KOPT-K1 (cell line): ENCODE data around the gene CD8B.

Experiments used
- H3K27ac ChIP-seq: fragments of 200-600 bp; sonication (generic); 2 replicates; pipeline ENCODE4 v1.5.1; 2016; ENCODE audit warnings: antibody characterized with exemption, mild to moderate bottlenecking, low read depth, low read length; ENCODE audit not compliant: poor library complexity, severe bottlenecking
- H3K36me3 ChIP-seq: fragments of 200-600 bp; sonication (generic); 2 replicates; pipeline ENCODE4 v1.5.1; 2017; ENCODE audit warnings: antibody characterized with exemption, mild to moderate bottlenecking, low read length, moderate library complexity; ENCODE audit not compliant: insufficient read depth
- H3K9me3 ChIP-seq: fragments of 200-600 bp; sonication (generic); 2 replicates; pipeline ENCODE4 v1.5.1; 2017; ENCODE audit warnings: antibody characterized with exemption, low read length, mild to moderate bottlenecking; ENCODE audit not compliant: insufficient read depth, poor library complexity, severe bottlenecking

The CD8B gene

GRCh38 chr2:86776532-86776931 lies 85.2 kb downstream of the CD8B start:
- H3K9me3 ChIP-seq = no peaks in the 10 kb centered on the region
- peaks cover 59% of the 10 kb centered on the region for H3K36me3 ChIP-seq
- H3K27ac ChIP-seq = no peak overlapping the region

GRCh38 chr2:86775338-86775737 lies 86.3 kb downstream of the CD8B start:
- Histone ChIP-seq H3K36me3 (peaks cover 71% of the 10 kb centered on the region), H3K27ac (no peak overlapping the region), H3K9me3 (no peaks in the 10 kb centered on the region)

- no peak overlapping the region for H3K27ac ChIP-seq
- no peaks in the 10 kb centered on the region for H3K9me3 ChIP-seq
- H3K36me3 ChIP-seq = peaks cover 76% of the 10 kb centered on the region
These were observed 86.8 kb downstream of the CD8B start for GRCh38 chr2:86774862-86775261.

GRCh38 chr2:86772611-86773010 lies 89.1 kb downstream of the CD8B start:
- Histone ChIP-seq H3K27ac (no peak overlapping the region), H3K36me3 (peaks cover 96% of the 10 kb centered on the region), H3K9me3 (no peaks in the 10 kb centered on the region)

- H3K27ac ChIP-seq = no peak overlapping the region
- peaks cover 98% of the 10 kb centered on the region for H3K36me3 ChIP-seq
- no peaks in the 10 kb centered on the region for H3K9me3 ChIP-seq
These were observed 90.8 kb downstream of the CD8B start for GRCh38 chr2:86770816-86771301.

GRCh38 chr2:86769838-86770237 lies 91.8 kb downstream of the CD8B start:
- H3K27ac ChIP-seq = no peak overlapping the region
- no peaks in the 10 kb centered on the region for H3K9me3 ChIP-seq
- peaks cover 97% of the 10 kb centered on the region for H3K36me3 ChIP-seq

- peaks cover 82% of the 10 kb centered on the region for H3K36me3 ChIP-seq
These were observed 93.3 kb downstream of the CD8B start for GRCh38 chr2:86768189-86768949.

More at GRCh38 chr2:86768189-86768949, 93.3 kb downstream of the CD8B start:
- H3K9me3 ChIP-seq = no peaks in the 10 kb centered on the region
- H3K27ac ChIP-seq = no peak overlapping the region
